NCI-H524 (cell line): ENCODE measurements around the gene FAM111A.

ENCODE experiments used
- DNase-seq, 2 experiments: peaks; one replicate each; lab custom pipeline; 2025; lab: John Stamatoyannopoulos, UW

Gene FAM111A

DNA sequence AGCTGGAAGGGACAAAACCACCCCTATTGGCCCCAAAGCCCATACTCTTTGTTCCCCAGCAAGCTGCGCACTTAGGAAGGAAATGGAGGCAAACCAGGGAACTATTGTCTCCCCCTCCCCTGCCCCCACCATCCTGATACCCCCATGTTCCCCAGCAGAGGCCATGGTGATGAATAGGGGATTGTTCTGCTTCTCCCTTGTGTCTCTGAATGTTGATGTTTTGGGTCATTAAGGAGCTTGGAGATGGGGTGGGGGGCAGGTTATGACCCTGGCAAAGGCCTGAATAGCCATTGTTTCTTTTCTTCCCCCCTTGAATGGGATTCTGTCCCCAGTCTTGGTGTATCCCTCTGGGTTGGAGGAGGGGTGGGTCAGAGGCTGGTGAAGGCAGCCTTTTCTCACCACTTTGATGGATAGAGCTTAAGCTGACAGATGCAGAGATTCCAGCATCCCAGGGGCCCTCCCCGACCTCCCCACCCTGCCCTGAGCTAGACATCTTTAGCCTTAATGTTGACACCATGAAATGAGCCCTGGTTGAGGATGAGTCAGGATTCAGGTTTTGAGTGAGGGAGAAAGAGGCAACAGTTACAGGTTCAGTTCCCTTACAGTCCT, 37.6 kb downstream of the FAM111A start:
- no peak for DNase-seq

GRCh38 chr11:59180907-59181306, 38.3 kb downstream of the FAM111A start:
- DNase-seq, result no peak

- no peak for DNase-seq
These were observed 39.2 kb downstream of the FAM111A start for GRCh38 chr11:59181746-59182456.

DNA sequence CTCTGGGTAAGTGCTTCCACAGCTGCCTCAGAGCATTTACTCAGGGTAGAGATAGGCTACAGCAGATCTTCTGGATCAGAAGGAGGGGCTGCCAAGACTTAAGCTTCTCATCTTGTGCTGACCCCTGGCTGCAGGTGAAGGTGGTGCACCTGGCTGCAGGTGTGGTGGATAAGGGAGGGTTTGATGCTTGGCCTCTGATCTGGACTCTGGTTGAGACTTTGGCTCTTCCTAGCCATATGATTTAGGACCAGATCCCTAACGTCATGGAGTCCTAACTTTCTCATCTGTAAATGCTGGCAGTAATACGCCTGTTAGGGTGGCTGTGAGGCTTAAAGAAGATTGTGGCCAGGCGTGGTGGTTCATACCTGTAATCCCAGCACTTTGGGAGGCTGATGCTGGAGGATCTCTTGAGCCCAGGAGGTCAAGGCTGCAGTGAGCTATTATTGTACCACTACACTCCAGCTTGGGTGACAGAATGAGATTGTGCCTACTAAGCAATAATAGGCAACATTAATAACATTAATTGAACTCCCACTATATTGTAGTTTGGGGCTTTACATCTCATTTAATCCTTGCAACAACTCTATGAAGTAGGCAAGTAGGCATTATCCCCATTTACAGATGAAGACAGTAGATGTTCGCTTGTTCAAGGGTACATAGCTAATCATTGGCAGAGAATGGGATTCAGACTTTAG, 39.9 kb downstream of the FAM111A start:
- DNase-seq, result no peak

- DNase-seq, result no peak
These were observed 41.1 kb downstream of the FAM111A start for GRCh38 chr11:59183771-59184170.

DNA sequence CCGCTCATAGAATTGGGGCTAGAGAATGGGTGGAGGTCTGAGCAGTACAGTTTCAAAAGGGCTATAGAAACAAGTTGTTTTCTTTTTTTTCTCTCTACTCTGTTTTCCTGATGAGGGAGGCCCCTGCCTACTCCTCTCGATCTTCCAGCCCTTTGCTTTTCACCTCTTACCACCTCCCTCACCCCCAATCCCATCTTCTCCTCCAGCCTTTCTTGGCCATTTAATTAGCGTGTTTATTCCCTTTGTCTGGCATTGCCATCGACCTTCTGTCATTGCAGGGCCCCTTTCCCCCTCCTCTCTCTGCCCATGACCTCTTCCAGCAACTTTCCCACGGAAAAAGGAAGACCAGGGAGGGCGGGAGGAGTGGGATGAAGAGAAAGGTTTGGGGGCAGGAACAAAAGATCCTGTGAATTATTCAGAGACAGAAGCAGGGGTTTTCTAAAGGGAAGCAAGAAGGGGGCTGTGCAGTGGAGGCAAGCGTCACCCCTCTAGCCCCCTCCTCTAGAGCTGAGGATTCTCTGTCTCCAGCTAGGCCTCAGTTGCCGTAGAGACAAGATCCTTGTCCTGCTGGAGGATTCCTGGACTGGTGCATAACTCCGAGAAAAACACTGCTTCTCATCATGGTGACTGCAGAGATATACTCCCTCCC, 42.2 kb downstream of the FAM111A start:
- DNase-seq, result no peak

GRCh38 chr11:59185386-59185945, 42.8 kb downstream of the FAM111A start:
- no peak for DNase-seq

DNA sequence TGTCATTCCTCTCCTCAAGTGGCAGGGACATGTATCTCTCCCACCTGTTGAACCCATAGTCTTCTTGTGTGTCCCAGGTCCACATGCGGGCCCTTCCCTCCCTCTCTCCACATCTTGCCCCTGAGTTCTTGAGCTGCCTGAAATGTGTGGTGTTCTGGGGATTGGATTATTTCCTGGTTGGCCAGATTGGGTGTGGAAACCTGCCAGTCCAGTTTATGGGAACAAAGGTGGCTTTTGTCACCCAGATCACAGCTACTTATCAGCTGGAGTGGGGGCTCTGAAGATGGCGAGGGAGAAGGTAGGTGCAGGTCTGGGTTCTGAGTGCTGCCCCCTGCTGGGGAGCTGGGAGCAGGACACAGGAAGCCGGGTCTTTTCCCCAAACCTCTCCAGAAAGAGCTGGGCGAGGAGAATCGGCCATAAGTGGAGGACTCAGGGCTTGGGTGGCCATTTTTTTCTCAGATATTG, 43.5 kb downstream of the FAM111A start:
- DNase-seq, result no peak

GRCh38 chr11:59187035-59187434, 44.4 kb downstream of the FAM111A start:
- no peak for DNase-seq

GRCh38 chr11:59187587-59187986, 44.9 kb downstream of the FAM111A start:
- no peak for DNase-seq

- no peak for DNase-seq
These were observed 46.3 kb downstream of the FAM111A start for GRCh38 chr11:59188954-59189353.

GRCh38 chr11:59189986-59190385, 47.3 kb downstream of the FAM111A start:
- DNase-seq, result no peak

DNA sequence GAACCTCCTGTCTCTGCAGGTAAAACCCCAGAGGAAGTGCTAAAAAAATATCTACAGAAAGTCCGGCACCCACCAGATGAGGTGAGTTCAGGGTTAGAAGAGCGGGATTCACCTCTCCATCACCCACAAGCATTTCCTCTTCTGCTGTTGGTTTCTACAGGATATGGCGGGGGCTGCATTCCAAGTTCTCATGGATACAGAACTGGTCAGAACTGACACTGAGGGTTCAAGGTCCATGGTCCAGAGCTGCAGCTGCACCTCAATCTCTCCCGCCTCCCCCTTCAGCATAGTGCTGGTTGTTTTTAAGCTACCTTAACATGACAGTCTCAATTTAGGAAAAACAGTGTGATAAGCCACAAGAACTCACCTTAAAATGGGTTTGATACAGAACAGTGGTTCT, 48.4 kb downstream of the FAM111A start:
- no peak for DNase-seq

GRCh38 chr11:59191890-59192289, 49.2 kb downstream of the FAM111A start:
- DNase-seq, result no peak

GRCh38 chr11:59192446-59193020, 49.9 kb downstream of the FAM111A start:
- DNase-seq, result no peak

DNA sequence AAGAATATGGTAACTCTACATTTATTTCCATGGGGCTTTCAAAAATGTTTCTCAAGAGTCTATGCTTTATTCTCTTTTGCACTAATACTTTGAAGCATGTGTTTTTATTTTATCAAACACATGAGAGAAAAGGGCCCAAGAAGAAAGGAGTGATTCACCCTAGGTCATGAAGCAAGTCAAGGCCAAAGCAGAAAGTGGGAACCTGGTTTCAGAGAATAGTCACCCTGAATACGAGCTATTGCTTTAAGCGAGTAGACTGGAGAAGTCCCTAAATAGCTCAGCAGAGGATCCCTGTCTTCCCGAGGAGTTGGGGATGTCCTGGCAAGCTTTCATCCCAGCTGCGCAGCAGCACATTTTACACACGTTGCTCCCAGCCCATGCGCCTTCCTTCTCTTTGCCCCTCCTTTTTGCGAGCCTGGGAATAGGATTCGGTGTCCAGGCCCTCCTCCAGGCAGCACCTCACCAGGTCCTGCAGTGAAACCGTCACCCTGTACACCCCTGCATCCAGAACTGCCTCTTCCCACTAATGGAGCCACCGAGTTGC, 51.0 kb downstream of the FAM111A start:
- no peak for DNase-seq

GRCh38 chr11:59195586-59195985, 52.9 kb downstream of the FAM111A start:
- no peak for DNase-seq

DNA sequence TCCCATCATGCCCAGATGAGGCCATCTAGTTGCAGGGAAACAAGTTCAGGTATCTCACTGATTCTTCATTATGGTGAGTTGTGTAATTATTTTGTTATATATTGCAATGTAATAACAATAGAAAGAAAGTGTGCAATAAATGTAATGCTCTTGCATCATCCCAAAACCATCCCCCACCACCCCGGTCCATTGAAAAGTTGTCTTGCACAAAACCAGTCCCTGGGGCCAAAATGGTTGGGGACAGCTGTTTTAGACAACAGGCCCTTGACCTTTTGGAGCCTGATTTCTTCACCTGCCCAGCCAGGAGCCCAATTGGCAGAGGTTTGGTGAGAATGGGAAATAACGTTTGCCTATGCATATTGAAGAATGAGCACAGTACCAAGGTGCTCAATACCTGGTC, 54.1 kb downstream of the FAM111A start:
- no peak for DNase-seq

DNA sequence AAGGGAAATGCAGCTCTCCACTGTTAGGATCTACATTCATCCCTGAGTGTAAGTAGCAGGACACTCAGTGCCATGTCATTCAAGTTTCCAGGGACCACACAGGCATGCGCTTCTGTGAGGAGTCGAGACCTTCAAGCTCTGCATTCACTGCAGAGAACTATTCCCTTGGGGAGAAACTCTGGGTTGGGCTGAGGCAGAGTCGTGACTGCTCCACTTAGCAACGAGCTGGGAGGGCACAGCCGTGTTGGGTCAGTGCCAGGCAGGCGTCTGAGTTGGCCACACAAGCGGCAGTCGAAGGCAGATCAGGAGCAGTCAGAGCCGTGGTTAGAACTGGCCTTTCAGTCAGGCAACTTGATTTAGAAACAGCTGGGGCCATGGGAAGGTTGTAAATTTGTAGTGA, 55.3 kb downstream of the FAM111A start:
- no peak for DNase-seq

- no peak for DNase-seq
These were observed 56.1 kb downstream of the FAM111A start for GRCh38 chr11:59198726-59199125.

DNA sequence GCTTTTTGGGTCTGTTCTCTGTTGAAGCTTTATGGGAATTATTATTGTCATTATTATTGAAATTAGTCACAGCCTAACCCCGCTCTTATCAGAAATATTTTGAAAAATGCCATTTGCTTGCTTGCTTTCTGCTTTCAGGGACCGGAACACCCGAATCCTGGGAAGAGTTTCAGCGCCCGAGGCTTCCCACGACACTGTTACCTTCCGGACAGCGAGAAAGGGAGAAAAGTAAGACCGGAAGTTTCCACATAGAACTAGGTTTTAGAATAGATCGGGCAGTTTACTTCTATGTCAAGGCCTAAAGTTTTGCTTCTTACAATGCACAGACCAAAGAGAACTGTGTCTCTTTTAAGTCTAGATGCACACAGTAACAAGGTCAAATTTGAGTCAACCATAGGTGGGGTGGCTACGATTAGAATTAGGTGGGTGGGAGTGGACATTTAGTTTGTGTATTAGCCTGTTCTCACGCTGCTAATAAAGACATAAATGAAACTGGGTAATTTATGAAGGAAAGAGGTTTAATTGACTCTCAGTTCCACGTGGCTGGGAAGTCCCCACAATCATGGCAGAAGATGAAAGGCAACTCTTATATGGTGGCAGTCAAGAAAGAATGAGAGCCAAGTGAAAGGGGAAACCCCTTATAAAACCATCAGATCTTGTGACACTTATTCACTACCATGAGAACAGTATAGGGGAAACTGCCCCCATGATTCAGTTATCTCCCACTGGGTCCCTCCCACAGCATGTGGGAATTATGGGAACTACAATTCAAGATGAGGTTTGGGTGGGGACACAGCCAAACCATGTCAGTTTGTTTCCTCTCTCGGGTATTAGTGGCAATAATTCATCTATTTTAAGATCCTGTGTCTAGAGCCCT, 57.1 kb downstream of the FAM111A start:
- DNase-seq, result no peak
